ENCODE data around the gene C8G. TPM values are rescaled to one million over a fixed set of nuclear protein-coding genes. Genes with fewer than 3 reads are reported as not detected.

C8G gene
- total and polyA plus RNA-seq, 2 of the 8 experiments (the other 6 are each of a cell fraction or from before 2014, with no cell fraction given) = 0.62 to 0.80 TPM

GRCh38 chr9:136974817-136975535, 29.9 kb downstream of the C8G start:
- peak overlapping the region; percentile 40 for H4K91ac ChIP-seq (replicated peaks; ENCODE audit: insufficient read length, low read length)
- FAIRE-seq (no peak), DNase-seq (ENCODE audit: low read depth in 1 of 2, low spot score in 2 of 2) (no peak)
- peak overlapping the region; percentile 3; the same call in 1 of the 2 replicates for H2BK15ac ChIP-seq (ENCODE audit: low read length)
- no peak overlapping the region for H2AFZ ChIP-seq (ENCODE audit: low read length)
- H3K18ac ChIP-seq (ENCODE audit: extremely low read depth, low read length) = peak overlapping the region; percentile 32; the same call in 1 of the 2 replicates
- H4K5ac ChIP-seq (ENCODE audit: insufficient read length, low read depth, low read length) = no peak overlapping the region
- WGBS, 2 experiments (ENCODE audit: extremely low coverage in 1 of 2, insufficient coverage in 1 of 2, insufficient read length in 1 of 2, insufficient replicate concordance in 2 of 2, low coverage in 1 of 2, low lambda C conversion rate in 2 of 2, missing lambda C conversion rate in 1 of 2) = 81% methylated on average over 13 of the region's 15 CpGs; no CpG with 5 or more reads in 1 of the 2 experiments
- no peak overlapping the region for H3K9ac ChIP-seq (replicated peaks in 1 of 4; ENCODE audit: extremely low read depth in 1 of 4, low read depth in 3 of 4, low read length in 3 of 4)
- no peak overlapping the region for H3K4me3 ChIP-seq (ENCODE audit: extremely low read depth in 1 of 4, insufficient read depth in 2 of 4, low read depth in 3 of 4, low read length in 4 of 4)
- TF ChIP-seq EZH2 (IDR thresholded peaks at IDR 0.05; ENCODE audit: low read depth, low read length, severe bottlenecking) (no peak), CREB1 (IDR thresholded peaks at IDR 0.05) (no peak)
- no peak overlapping the region for H4K8ac ChIP-seq (ENCODE audit: extremely low read depth, insufficient read depth, low read length)
- no peak overlapping the region for H3K14ac ChIP-seq (ENCODE audit: insufficient read length)
- H3K79me1 ChIP-seq (ENCODE audit: low read depth, low read length) = no peaks in the 10 kb centered on the region
- no peaks in the 10 kb centered on the region for H3K9me3 ChIP-seq (ENCODE audit: insufficient read depth in 2 of 2, low read depth in 1 of 2, low read length in 1 of 2)
- H2BK12ac ChIP-seq (ENCODE audit: low read depth, low read length) = peak overlapping the region; percentile 60; the same call in 1 of the 2 replicates
- no peak overlapping the region for H3K4ac ChIP-seq (replicated peaks; ENCODE audit: insufficient read length, low read depth, low read length)
- peaks cover 0 to 2% of the 10 kb centered on the region in 2 experiments for H4K20me1 ChIP-seq (replicated peaks in 1 of 2; ENCODE audit: control insufficient read depth in 1 of 2, insufficient read depth in 2 of 2, low read length in 2 of 2)
- H2BK5ac ChIP-seq (ENCODE audit: low read depth, low read length) = no peak overlapping the region
- H3K27ac ChIP-seq (ENCODE audit: low read depth, low read length) = no peak overlapping the region
- H3K23me2 ChIP-seq (ENCODE audit: low read depth, low read length) = peaks cover 8% of the 10 kb centered on the region; the same call in 1 of the 2 replicates
- H2BK20ac ChIP-seq (ENCODE audit: low read length) = no peak overlapping the region
- ChIA-PET POLR2A (ENCODE audit: partially characterized antibody) (interaction anchor here (0.6 to 2.8 kb wide), 5 partner anchors 9 to 462 kb away, joined by 3 to 10 read pairs (median 3); partner anchors contain the start of gene CLIC3), CTCF (ENCODE audit: partially characterized antibody) (interaction anchor here (0.6 to 5.6 kb wide), 37 partner anchors 10 to 209 kb away, joined by 3 to 45 read pairs (median 4); partner anchors contain the start of genes ABCA2, CLIC3, LCN12 and PAXX)
- H3K4me2 ChIP-seq (ENCODE audit: insufficient read depth in 1 of 2, low read depth in 2 of 2, low read length in 2 of 2) = no peak overlapping the region
- H3K36me3 ChIP-seq (ENCODE audit: control insufficient read depth in 2 of 4, insufficient read depth in 4 of 4, low read length in 3 of 4) = no peaks in the 10 kb centered on the region
- no peak overlapping the region for H2BK120ac ChIP-seq (replicated peaks; ENCODE audit: low read depth, low read length)
- H3K4me1 ChIP-seq (replicated peaks in 1 of 4; ENCODE audit: control insufficient read depth in 3 of 4, insufficient read depth in 4 of 4, low read length in 3 of 4) = peaks cover 0 to 12% (median 5%) of the 10 kb centered on the region in 4 experiments; a peak in 5 of 7 replicates
- H2AK5ac ChIP-seq (ENCODE audit: low read depth, low read length) = no peak overlapping the region; the same call in 1 of the 2 replicates
- H3K79me2 ChIP-seq (ENCODE audit: control insufficient read depth in 1 of 2, insufficient read depth in 2 of 2, low read length in 2 of 2) = no peaks in the 10 kb centered on the region
- H3K56ac ChIP-seq (replicated peaks; ENCODE audit: insufficient read length, low read depth, low read length) = no peak overlapping the region
- no peak overlapping the region for H3K23ac ChIP-seq (ENCODE audit: insufficient read length)
- peaks cover 0 to 5% (median 2%) of the 10 kb centered on the region in 4 experiments; a peak in 2 of 7 replicates for H3K27me3 ChIP-seq (replicated peaks in 1 of 4; ENCODE audit: control insufficient read depth in 3 of 4, extremely low read depth in 1 of 4, insufficient read depth in 3 of 4, low read length in 3 of 4)
